ENCODE data around the gene CMKLR1. TPM values are rescaled to one million over a fixed set of nuclear protein-coding genes. Genes with fewer than 3 reads are reported as not detected.
A peak's percentile ranks its signal among the peaks of the same experiment; 100 is the strongest.

Gene CMKLR1
- total and polyA plus RNA-seq, 4 donors, result 0.67 to 13.7 (median 5.8) TPM

- 21% methylated on average over 10 of the region's 10 CpGs for WGBS
- Histone ChIP-seq H3K9me3 (ENCODE audit: control insufficient read depth in 4 of 4, low read length in 3 of 4) (no peaks in the 10 kb centered on the region), H3K36me3 (ENCODE audit: control insufficient read depth in 4 of 4, insufficient read depth in 3 of 4, low read depth in 1 of 4, low read length in 3 of 4) (no peaks in the 10 kb centered on the region), H3K9ac (ENCODE audit: low read depth in 1 of 2, low read length in 2 of 2) (no peak overlapping the region), H3K27me3 (ENCODE audit: control insufficient read depth in 4 of 4, insufficient read depth in 4 of 4, low read length in 3 of 4) (no peaks in the 10 kb centered on the region), H3K27ac (ENCODE audit: low read depth in 1 of 2, low read length in 2 of 2) (peak overlapping the region; percentile 52 to 61), H3K4me1 (ENCODE audit: control insufficient read depth in 4 of 4, insufficient read depth in 4 of 4, low read length in 3 of 4) (peaks cover 0 to 14% (median 2%) of the 10 kb centered on the region in 4 donors), H3K4me3 (ENCODE audit: low read depth in 1 of 3, low read length in 3 of 3) (no peak overlapping the region)
- TF ChIP-seq RXRA (IDR thresholded peaks at IDR 0.05), result no peak
- peak; percentile 99 for TF ChIP-seq NR2F2 (IDR thresholded peaks at IDR 0.05)
- DNase-seq (ENCODE audit: low spot score), result no peak
These were observed 33.1 kb downstream of the CMKLR1 start for GRCh38 chr12:108305991-108306501.

DNA sequence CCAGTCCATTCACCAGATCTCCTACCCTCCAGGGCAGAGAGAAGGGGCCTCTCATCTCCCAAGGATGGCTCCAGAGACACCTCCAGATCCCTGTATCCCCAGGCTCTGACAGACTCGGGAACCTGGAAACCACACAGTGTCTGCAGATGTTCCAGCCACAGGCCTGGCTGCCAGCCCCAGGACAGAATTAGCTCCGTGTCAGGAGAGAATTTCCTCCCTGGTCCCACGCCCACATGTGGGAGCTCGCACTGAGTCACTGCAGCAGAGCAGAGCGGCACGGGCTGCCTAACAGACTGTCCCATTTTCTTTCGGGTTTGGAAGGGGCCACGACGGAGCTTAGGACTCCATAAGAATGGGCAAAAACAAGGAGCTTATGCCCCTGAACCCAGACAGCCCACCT lies 33.6 kb downstream of the CMKLR1 start:
- Histone ChIP-seq H3K4me1 (ENCODE audit: control insufficient read depth in 4 of 4, insufficient read depth in 4 of 4, low read length in 3 of 4) (peaks cover 0 to 14% (median 2%) of the 10 kb centered on the region in 4 donors), H3K9ac (ENCODE audit: low read depth in 1 of 2, low read length in 2 of 2) (no peak overlapping the region), H3K27me3 (ENCODE audit: control insufficient read depth in 4 of 4, insufficient read depth in 4 of 4, low read length in 3 of 4) (no peaks in the 10 kb centered on the region), H3K27ac (ENCODE audit: low read depth in 1 of 2, low read length in 2 of 2) (peak overlapping the region; percentile 52 to 61), H3K4me3 (ENCODE audit: low read depth in 1 of 3, low read length in 3 of 3) (no peak overlapping the region), H3K9me3 (ENCODE audit: control insufficient read depth in 4 of 4, low read length in 3 of 4) (no peaks in the 10 kb centered on the region), H3K36me3 (ENCODE audit: control insufficient read depth in 4 of 4, insufficient read depth in 3 of 4, low read depth in 1 of 4, low read length in 3 of 4) (no peaks in the 10 kb centered on the region)
- 60% methylated on average over 9 of the region's 9 CpGs for WGBS
- DNase-seq (ENCODE audit: low spot score), result no peak
- TF ChIP-seq HNF4A (conservative IDR thresholded peaks at IDR 0.05) (no peak), RAD21 (IDR thresholded peaks at IDR 0.05) (peak in 1 of 2 donors; percentile 9), RXRA (IDR thresholded peaks at IDR 0.05) (no peak), TAF1 (conservative IDR thresholded peaks at IDR 0.05) (no peak), GABPA (IDR thresholded peaks at IDR 0.05 in 1 of 2, conservative IDR thresholded peaks at IDR 0.05 in 1 of 2) (no peak), MAX (IDR thresholded peaks at IDR 0.05) (no peak), FOXA1 (IDR thresholded peaks at IDR 0.05) (no peak), JUND (IDR thresholded peaks at IDR 0.05) (peak in 1 of 2 donors; percentile 24), ZBTB33 (IDR thresholded peaks at IDR 0.05) (no peak), CTCF (IDR thresholded peaks at IDR 0.05; ENCODE audit: low read depth, low read length, missing input control) (no peak), HNF4G (IDR thresholded peaks at IDR 0.05) (no peak), YY1 (IDR thresholded peaks at IDR 0.05) (no peak), REST (IDR thresholded peaks at IDR 0.05) (no peak), SP1 (IDR thresholded peaks at IDR 0.05) (no peak), FOXA2 (IDR thresholded peaks at IDR 0.05) (no peak)
- TF ChIP-seq, protein P1, sequence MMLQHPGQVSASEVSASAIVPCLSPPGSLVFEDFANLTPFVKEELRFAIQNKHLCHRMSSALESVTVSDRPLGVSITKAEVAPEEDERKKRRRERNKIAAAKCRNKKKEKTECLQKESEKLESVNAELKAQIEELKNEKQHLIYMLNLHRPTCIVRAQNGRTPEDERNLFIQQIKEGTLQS (IDR thresholded peaks at IDR 0.05), result no peak

Data from liver (tissue), 9 donors.